Measurements from ENCODE around the gene TMEM131. TPM values are rescaled to one million over a fixed set of nuclear protein-coding genes. Genes with fewer than 3 reads are reported as not detected.

The TMEM131 gene
- total and polyA plus RNA-seq, 7 donors = 7.7 to 33.3 (median 20.1) TPM

DNA sequence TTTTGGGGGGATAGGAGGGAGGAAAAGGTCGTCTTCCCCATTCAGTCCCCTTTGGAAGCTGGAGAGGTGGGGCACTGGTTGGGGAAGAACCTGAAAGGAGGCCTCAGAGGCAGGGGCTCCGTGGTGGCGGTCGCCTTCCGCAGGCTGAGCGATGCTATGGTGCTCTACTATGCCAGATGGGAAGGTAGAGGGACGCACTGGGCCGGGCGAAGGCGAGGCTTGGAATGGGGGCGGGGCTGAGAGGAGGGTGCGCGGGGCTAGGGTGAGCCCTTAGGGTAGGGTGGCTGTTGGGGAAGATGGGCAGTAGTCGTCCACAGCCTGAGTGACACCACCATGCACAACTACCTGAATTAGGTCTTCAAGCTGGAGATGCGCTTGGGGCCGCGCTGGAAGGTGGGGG lies 271.2 kb downstream of the TMEM131 start:
- intact Hi-C loops (cut with DNase I) = no loop called here

DNA sequence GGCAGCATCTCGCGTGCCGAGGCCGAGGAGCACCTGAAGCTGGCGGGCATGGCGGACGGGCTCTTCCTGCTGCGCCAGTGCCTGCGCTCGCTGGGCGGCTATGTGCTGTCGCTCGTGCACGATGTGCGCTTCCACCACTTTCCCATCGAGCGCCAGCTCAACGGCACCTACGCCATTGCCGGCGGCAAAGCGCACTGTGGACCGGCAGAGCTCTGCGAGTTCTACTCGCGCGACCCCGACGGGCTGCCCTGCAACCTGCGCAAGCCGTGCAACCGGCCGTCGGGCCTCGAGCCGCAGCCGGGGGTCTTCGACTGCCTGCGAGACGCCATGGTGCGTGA lies 271.7 kb downstream of the TMEM131 start:
- H3K27ac ChIP-seq = no peak overlapping the region
- no peaks in the 10 kb centered on the region for H3K27me3 ChIP-seq (ENCODE audit: insufficient read depth in 3 of 3, low read length in 2 of 3)
- 81 to 85% (median 83%) methylated on average over 39 to 41 of the region's 41 CpGs for WGBS, 3 donors
- ATAC-seq = no peak
- intact Hi-C loops (cut with DNase I) = no loop called here
- H3K4me3 ChIP-seq = no peak overlapping the region
- no peaks in the 10 kb centered on the region for H3K9me3 ChIP-seq
- peak in 1 of 2 donors; percentile 45 for DNase-seq
- no peaks in the 10 kb centered on the region for H3K36me3 ChIP-seq (ENCODE audit: insufficient read depth in 1 of 2, low read depth in 1 of 2)
- TF ChIP-seq, protein P1, sequence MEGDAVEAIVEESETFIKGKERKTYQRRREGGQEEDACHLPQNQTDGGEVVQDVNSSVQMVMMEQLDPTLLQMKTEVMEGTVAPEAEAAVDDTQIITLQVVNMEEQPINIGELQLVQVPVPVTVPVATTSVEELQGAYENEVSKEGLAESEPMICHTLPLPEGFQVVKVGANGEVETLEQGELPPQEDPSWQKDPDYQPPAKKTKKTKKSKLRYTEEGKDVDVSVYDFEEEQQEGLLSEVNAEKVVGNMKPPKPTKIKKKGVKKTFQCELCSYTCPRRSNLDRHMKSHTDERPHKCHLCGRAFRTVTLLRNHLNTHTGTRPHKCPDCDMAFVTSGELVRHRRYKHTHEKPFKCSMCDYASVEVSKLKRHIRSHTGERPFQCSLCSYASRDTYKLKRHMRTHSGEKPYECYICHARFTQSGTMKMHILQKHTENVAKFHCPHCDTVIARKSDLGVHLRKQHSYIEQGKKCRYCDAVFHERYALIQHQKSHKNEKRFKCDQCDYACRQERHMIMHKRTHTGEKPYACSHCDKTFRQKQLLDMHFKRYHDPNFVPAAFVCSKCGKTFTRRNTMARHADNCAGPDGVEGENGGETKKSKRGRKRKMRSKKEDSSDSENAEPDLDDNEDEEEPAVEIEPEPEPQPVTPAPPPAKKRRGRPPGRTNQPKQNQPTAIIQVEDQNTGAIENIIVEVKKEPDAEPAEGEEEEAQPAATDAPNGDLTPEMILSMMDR (IDR thresholded peaks at IDR 0.05) = no peak
- H3K4me1 ChIP-seq = no peaks in the 10 kb centered on the region

More for the DNA sequence above, 271.2 kb downstream of the TMEM131 start:
- no peak overlapping the region for H3K27ac ChIP-seq
- H3K36me3 ChIP-seq (ENCODE audit: insufficient read depth in 1 of 2, low read depth in 1 of 2) = no peaks in the 10 kb centered on the region
- H3K27me3 ChIP-seq (ENCODE audit: insufficient read depth in 3 of 3, low read length in 2 of 3) = no peaks in the 10 kb centered on the region
- peaks cover 3% of the 10 kb centered on the region for H3K9me3 ChIP-seq
- TF ChIP-seq, protein P1 (IDR thresholded peaks at IDR 0.05) = no peak
- H3K4me3 ChIP-seq = no peak overlapping the region
- DNase-seq (peak in 1 of 2 donors; percentile 33), ATAC-seq (no peak)
- no peaks in the 10 kb centered on the region for H3K4me1 ChIP-seq
- WGBS, 3 donors = 86 to 91% (median 89%) methylated on average over 17 of the region's 17 CpGs

DNA sequence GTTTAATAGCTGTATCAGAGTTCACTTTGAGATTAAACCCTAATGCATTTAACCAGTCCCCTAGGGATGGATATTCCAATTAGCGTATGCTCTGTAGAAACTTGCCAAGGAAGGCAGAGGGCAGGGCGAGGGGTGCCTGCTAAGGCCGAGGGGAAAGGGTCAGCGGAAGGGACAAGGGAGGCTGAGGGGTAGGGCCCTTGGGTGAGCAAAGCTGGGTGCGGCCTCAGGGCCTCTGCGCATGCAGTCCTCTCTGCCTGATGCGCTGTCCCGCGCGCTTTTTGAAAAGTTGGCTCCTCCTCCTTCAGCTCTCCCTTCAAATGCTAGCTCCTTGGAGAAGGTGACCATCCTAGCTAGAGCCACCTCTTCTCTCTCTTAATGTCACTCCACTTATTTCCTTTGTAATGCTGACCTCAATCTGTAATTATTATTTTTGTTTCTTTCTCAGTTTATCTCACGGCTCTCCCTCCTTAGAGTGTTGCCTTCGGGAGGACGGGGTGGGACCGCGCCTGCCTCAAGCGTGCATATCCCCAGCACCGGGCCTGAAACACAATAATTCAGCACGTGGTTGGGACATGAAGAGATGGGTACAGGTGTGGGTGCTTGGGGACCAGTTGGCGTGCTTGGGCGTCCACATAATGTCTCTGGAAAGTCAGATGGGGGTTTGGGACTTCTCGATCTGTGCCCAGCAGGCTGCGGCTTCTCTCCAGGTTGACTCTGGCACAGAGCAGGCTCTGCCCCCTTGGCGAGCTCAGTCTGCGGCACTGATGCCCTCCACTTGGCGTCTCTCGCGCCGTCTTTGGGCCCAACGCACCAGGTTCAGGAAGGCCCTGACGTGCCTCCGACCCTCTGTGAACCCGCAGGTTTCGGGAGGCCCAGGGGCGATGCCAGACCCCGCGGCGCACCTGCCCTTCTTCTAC lies 272.3 kb downstream of the TMEM131 start:
- Histone ChIP-seq H3K36me3 (ENCODE audit: insufficient read depth in 1 of 2, low read depth in 1 of 2) (no peaks in the 10 kb centered on the region), H3K9me3 (no peaks in the 10 kb centered on the region), H3K4me1 (no peaks in the 10 kb centered on the region), H3K4me3 (no peak overlapping the region), H3K27ac (no peak overlapping the region), H3K27me3 (ENCODE audit: insufficient read depth in 3 of 3, low read length in 2 of 3) (no peaks in the 10 kb centered on the region)
- 89 to 93% (median 89%) methylated on average over 37 of the region's 37 CpGs for WGBS, 3 donors
- no peak for ATAC-seq
- intact Hi-C loops (cut with DNase I) = no loop called here
- DNase-seq = peak in 1 of 2 donors; percentile 48
- TF ChIP-seq, protein P1 (IDR thresholded peaks at IDR 0.05) = no peak

DNA sequence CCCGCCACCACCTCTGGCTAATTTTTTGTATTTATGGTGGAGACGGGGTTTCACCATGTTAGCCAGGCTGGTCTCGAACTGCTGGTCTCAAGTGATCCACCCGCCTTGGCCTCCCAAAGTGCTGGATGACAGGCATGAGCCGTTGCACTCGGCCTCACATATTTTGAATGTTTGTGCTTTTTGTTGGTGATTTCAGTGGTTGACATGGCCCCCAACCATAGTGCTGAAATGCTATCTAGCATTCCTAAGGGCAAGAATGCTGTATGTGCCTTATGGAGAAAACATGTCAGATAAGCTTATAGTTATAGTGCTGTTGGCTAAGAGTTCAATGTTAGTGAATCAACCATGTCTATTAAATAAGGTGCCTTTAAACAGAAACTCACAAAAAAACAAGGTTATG lies 273.5 kb downstream of the TMEM131 start:
- Histone ChIP-seq H3K4me3 (no peak overlapping the region), H3K27ac (no peak overlapping the region), H3K36me3 (ENCODE audit: insufficient read depth in 1 of 2, low read depth in 1 of 2) (no peaks in the 10 kb centered on the region), H3K4me1 (no peaks in the 10 kb centered on the region), H3K9me3 (no peaks in the 10 kb centered on the region), H3K27me3 (ENCODE audit: insufficient read depth in 3 of 3, low read length in 2 of 3) (no peaks in the 10 kb centered on the region)
- intact Hi-C loops (cut with DNase I) = no loop called here
- TF ChIP-seq, protein P1 (IDR thresholded peaks at IDR 0.05) = no peak
- WGBS, 3 donors = 87 to 94% (median 92%) methylated on average over 6 of the region's 6 CpGs
- DNase-seq (peak in 1 of 2 donors; percentile 8), ATAC-seq (no peak)

Measured in psoas muscle (tissue), 8 donors.